Kidney epithelial cell (primary cell): ENCODE measurements around the gene MXD4. TPM values are rescaled to one million over a fixed set of nuclear protein-coding genes. Genes with fewer than 3 reads are reported as not detected.
A peak's percentile ranks its signal among the peaks of the same experiment; 100 is the strongest.

ENCODE experiments used
- DNase-seq: peaks from one replicate; pipeline ENCODE4 v3.0.0-alpha.2; 2010; ENCODE audit warnings: low read depth
- H3K27me3 ChIP-seq: 2 replicates; pipeline ENCODE4 v1.6.0; 2011; ENCODE audit warnings: low read length; ENCODE audit not compliant: control insufficient read depth, insufficient read depth
- H3K36me3 ChIP-seq: 2 replicates; pipeline ENCODE4 v1.5.1; 2011; ENCODE audit warnings: low read length; ENCODE audit not compliant: control insufficient read depth, insufficient read depth
- H3K4me3 ChIP-seq: 2 replicates; pipeline ENCODE4 v1.5.1; 2011; ENCODE audit warnings: low read depth, mild to moderate bottlenecking, control low read depth, low read length
- total RNA-seq: library from RNA; depleted of rRNA; stranded (reverse); fragments of >200 nt; gene quantifications from 2 replicates; pipeline ENCODE4 v1.2.3, GENCODE V29; 2015
- TF ChIP-seq, protein P1 (sequence below): IDR thresholded peaks from 2 replicates; pipeline ENCODE4 v1.5.1; 2011; ENCODE audit warnings: mild to moderate bottlenecking, moderate library complexity, low read length, control low read depth, inconsistent platforms; ENCODE audit not compliant: insufficient read depth, poor library complexity, severe bottlenecking

The MXD4 gene
- total RNA-seq, 1 donor from 2014 or later = 31.8 TPM

DNA sequence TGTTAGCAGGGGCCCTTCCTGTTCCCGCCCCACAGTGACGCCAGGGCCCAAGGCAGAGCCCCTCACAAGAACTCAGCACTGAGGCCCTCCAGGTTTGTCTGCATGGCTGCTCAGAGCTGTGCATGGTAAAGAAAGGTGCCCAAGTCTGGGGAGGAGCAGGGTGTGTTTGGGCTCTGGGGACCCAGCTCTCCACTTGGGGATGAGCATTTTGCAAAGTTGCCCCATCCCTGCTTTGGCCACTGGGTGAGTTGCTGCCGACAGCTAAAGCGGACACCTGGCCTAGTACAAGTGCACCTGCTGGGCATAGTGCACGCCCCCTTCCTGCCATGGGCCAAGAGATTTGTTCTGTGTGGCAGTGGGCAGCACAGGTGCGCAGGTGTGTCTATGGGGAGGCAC lies 2.0 kb upstream of the MXD4 start:
- no peak for DNase-seq
- H3K27me3 ChIP-seq = peaks cover 2% of the 10 kb centered on the region
- TF ChIP-seq, protein P1, sequence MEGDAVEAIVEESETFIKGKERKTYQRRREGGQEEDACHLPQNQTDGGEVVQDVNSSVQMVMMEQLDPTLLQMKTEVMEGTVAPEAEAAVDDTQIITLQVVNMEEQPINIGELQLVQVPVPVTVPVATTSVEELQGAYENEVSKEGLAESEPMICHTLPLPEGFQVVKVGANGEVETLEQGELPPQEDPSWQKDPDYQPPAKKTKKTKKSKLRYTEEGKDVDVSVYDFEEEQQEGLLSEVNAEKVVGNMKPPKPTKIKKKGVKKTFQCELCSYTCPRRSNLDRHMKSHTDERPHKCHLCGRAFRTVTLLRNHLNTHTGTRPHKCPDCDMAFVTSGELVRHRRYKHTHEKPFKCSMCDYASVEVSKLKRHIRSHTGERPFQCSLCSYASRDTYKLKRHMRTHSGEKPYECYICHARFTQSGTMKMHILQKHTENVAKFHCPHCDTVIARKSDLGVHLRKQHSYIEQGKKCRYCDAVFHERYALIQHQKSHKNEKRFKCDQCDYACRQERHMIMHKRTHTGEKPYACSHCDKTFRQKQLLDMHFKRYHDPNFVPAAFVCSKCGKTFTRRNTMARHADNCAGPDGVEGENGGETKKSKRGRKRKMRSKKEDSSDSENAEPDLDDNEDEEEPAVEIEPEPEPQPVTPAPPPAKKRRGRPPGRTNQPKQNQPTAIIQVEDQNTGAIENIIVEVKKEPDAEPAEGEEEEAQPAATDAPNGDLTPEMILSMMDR = no peak
- no peak overlapping the region for H3K4me3 ChIP-seq
- H3K36me3 ChIP-seq = no peaks in the 10 kb centered on the region

DNA sequence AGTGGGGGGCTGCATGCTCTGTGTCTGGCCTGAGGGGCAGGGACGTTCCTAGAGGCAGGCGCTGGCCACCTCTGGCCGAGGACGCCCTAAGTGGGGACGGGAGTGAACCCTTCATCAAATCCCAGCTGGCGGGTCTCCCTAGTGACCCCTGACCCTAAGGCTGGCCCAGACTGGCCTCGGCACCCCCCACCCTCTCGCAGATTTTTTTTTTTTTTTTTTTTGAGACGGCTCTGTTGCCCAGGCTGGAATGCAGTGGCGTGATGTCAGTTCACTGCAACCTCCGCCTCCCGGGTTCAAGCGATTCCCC lies 988 bp upstream of the MXD4 start:
- no peak for DNase-seq
- H3K27me3 ChIP-seq = no peaks in the 10 kb centered on the region
- H3K36me3 ChIP-seq = no peaks in the 10 kb centered on the region
- H3K4me3 ChIP-seq = peak overlapping the region; percentile 46
- TF ChIP-seq, protein P1 = no peak

DNA sequence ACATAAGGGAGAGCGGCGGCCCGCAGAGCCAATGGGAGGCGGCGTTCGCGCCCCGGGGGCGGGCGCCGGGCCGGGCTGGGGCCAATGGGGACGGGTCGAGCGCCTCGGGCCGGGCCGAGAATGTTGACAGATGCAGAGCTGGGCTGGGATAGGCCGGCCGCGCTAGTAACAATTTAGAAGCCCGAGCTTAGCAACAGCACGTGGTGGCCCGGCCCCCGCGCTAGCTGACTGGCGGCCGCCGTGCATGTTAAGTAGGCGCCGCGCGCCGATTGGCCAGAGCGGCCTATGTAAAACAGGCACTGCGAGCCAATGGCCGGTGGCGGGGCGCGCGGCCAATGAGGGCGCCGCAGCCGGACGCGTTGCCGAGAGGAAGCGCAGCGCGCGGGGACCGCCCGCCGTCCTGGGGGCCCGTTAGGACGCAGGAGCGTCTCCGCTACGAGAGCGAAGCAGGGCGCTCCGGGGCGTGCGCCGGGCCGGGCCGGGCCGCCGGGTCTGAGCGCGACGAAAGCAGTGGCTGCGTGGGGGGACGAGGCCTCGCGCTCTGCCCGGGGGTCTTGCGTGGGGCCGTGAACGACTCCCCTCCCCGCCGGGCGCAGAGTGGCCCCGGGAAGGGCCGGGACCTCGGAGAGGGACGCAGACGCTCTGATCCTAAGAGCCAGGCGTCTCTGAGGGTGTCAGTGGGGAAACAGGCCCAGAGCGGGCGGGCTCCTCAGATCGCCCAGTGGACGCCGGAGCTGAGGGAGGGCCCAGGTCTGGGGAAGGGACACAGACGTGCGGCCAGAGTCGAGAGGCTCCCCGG lies 435 bp upstream of the MXD4 start:
- H3K36me3 ChIP-seq = no peaks in the 10 kb centered on the region
- TF ChIP-seq, protein P1 = no peak

GRCh38 chr4:2261110-2261852 lies 628 bp downstream of the MXD4 start:
- TF ChIP-seq, protein P1 = no peak
- Histone ChIP-seq H3K36me3 (no peaks in the 10 kb centered on the region), H3K27me3 (no peaks in the 10 kb centered on the region), H3K4me3 (peak overlapping the region; percentile 80)
- DNase-seq = no peak

More for the DNA sequence above, 435 bp upstream of the MXD4 start:
- Histone ChIP-seq H3K4me3 (peak overlapping the region; percentile 46), H3K27me3 (no peaks in the 10 kb centered on the region)
- DNase-seq = peak; percentile 97

DNA sequence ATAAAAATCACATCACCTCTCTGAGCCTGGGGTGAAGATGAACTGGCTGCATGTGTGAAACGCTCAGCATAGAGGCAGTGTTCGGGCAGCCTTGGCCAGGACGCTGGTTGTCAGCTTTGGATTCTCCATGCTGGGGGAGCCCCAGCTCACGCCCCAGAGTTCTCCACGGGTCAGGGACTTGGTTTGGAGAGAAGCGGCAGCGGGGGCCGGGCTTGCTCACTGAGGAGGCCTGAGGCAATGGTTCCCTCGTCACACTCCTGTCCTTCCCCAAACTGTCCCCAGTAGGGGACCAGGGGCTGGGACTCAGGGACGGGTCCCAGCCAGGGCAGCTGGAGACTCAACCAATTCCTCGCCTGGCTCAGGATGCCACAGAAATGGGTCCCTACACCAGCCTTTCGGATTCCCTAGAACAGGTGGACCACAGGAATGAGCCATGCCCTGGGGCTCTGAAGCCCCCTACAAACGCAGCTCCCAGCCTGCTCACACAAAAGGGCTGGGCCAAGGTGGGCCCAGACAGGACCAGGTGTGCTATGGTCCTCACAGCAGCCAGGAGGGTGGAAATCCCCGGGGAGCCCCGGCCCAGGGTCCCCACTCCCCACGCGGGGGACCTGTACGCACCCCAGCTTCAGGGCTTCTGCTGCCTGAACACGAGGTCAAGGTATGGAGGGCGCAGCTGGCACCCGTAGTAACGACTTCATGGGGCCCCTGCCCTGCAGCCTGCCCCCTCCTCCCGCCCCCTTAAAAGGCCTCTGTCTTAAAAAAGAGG lies 1.4 kb downstream of the MXD4 start:
- Histone ChIP-seq H3K27me3 (no peaks in the 10 kb centered on the region), H3K36me3 (no peaks in the 10 kb centered on the region), H3K4me3 (peak overlapping the region; percentile 80)
- DNase-seq = no peak
- TF ChIP-seq, protein P1 = no peak
